Right lobe of liver (tissue), 6 donors: Measurements from ENCODE around the gene CHAD. TPM values are rescaled to one million over a fixed set of nuclear protein-coding genes. Genes with fewer than 3 reads are reported as not detected.

Experiments
- ATAC-seq, 4 donors: fragments of 200-7000 bp; cut with Tn5 transposase; one replicate each; pipeline ENCODE4 v1.9.1; 2020; ENCODE audit warnings: mild to moderate bottlenecking in 4 of 4, moderate library complexity in 4 of 4
- DNase-seq, 3 donors: peaks; one replicate each; pipeline ENCODE4 v3.0.0-alpha.2; 2020
- H3K27ac ChIP-seq, 3 donors: fragments of 200-600 bp; one replicate each; pipeline ENCODE4 v1.8.0; 2022
- H3K27me3 ChIP-seq, 2 donors: fragments of 200-600 bp; one replicate each; pipeline ENCODE4 v1.8.0; 2022
- H3K36me3 ChIP-seq, 4 donors: fragments of 200-600 bp; sonication (generic) in 1 of 4; one replicate each; pipeline versions ENCODE4 v1.5.1 to v1.8.0; 2017 to 2022; ENCODE audit warnings: control low read depth in 1 of 4
- H3K4me1 ChIP-seq, 4 donors: fragments of 200-600 bp; sonication (generic) in 1 of 4; one replicate each; pipeline versions ENCODE4 v1.5.1 to v1.8.0; 2017 to 2022; ENCODE audit warnings: control low read depth in 1 of 4
- H3K4me3 ChIP-seq, 3 donors: fragments of 200-600 bp; one replicate each; pipeline ENCODE4 v1.8.0; 2022
- H3K9me3 ChIP-seq, 4 donors: fragments of 200-600 bp; sonication (generic) in 1 of 4; one replicate each; pipeline versions ENCODE4 v1.5.1 to v1.8.0; 2017 to 2022; ENCODE audit warnings: control low read depth in 1 of 4
- POLR2A ChIP-seq: fragments of 450-650 bp; IDR thresholded peaks from one replicate; pipeline ENCODE4 v1.6.1; 2017; ENCODE audit warnings: antibody characterized with exemption, mild to moderate bottlenecking
- WGBS: methylation state at CpG from one replicate; pipeline ENCODE4 v1.1.6; 2018; ENCODE audit warnings: low coverage, low lambda C conversion rate; ENCODE audit not compliant: insufficient coverage; ENCODE audit errors: missing lambda C conversion rate; 5-methylcytosine and 5-hydroxymethylcytosine counted together
- intact Hi-C, 2 donors: fragments of 100-400 bp; cut with DNase I; formaldehyde crosslinking; loops; one replicate each; pipeline versions ENCODE4 v1.11.2 to v1.14.1; 2022
- total RNA-seq, 6 experiments: library from RNA; depleted of rRNA in 2 of 6; stranded (reverse); fragments of >200 nt in 2 of 6; fragmentation: NEBNext Ultra II Directional in 3 of 6; extraction: Animal tissue kit (Norgen Biotek cat#: 25700) in 3 of 6; gene quantifications; one replicate each; pipeline versions ENCODE4 v1.1.0 to v1.2.4, GENCODE V29; 2016 to 2023
- TF ChIP-seq, protein P1 (sequence below), 4 donors: fragments of 200-600 bp in 3 of 4; fragments of 450-650 bp in 1 of 4; IDR thresholded peaks; one replicate each; pipeline versions ENCODE4 v1.5.1 to v1.8.0; 2016 to 2022; ENCODE audit warnings: antibody characterized with exemption in 4 of 4, mild to moderate bottlenecking in 2 of 4
- donor health status: DM: no; HTN: yes; CAD: no.
- donor health status: DM: no; HTN: no; CAD: no.
- donor health status: DM: no; HTN: no; CAD: no.
- donor health status: DM: no; HTN: yes; CAD: no.
- donor health status: DM: no; HTN: yes; CAD: no.

CHAD gene
- total RNA-seq, 6 experiments from 2014 or later, result 1.0 to 11.3 (median 3.8) TPM

- TF ChIP-seq POLR2A, result no peak
- TF ChIP-seq, protein P1, sequence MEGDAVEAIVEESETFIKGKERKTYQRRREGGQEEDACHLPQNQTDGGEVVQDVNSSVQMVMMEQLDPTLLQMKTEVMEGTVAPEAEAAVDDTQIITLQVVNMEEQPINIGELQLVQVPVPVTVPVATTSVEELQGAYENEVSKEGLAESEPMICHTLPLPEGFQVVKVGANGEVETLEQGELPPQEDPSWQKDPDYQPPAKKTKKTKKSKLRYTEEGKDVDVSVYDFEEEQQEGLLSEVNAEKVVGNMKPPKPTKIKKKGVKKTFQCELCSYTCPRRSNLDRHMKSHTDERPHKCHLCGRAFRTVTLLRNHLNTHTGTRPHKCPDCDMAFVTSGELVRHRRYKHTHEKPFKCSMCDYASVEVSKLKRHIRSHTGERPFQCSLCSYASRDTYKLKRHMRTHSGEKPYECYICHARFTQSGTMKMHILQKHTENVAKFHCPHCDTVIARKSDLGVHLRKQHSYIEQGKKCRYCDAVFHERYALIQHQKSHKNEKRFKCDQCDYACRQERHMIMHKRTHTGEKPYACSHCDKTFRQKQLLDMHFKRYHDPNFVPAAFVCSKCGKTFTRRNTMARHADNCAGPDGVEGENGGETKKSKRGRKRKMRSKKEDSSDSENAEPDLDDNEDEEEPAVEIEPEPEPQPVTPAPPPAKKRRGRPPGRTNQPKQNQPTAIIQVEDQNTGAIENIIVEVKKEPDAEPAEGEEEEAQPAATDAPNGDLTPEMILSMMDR (IDR thresholded peaks at IDR 0.05), result no peak
- H3K36me3 ChIP-seq, result peaks cover 0 to 21% (median 8%) of the 10 kb centered on the region in 4 donors
- DNase-seq (no peak), ATAC-seq (no peak)
- no peaks in the 10 kb centered on the region for H3K9me3 ChIP-seq
- H3K27me3 ChIP-seq, result no peaks in the 10 kb centered on the region
- WGBS, result 33% methylated on average over 4 of the region's 4 CpGs
- intact Hi-C loops, result loop anchor here in 1 of 2 donors (10.0 kb wide), 1 partner anchor 127 kb away; no protein-coding TSS in a partner anchor
- H3K4me1 ChIP-seq, result peaks cover 0 to 36% (median 11%) of the 10 kb centered on the region in 4 donors
- H3K27ac ChIP-seq, result peak overlapping the region in 1 of 3 donors; percentile 6
- H3K4me3 ChIP-seq, result no peak overlapping the region
These were observed 13.0 kb upstream of the CHAD start for GRCh38 chr17:50481648-50482047.

- Histone ChIP-seq H3K9me3 (no peaks in the 10 kb centered on the region), H3K36me3 (peaks cover 0 to 21% (median 8%) of the 10 kb centered on the region in 4 donors), H3K4me1 (peaks cover 0 to 37% (median 12%) of the 10 kb centered on the region in 4 donors), H3K27ac (peak overlapping the region in 1 of 3 donors; percentile 6), H3K4me3 (no peak overlapping the region), H3K27me3 (no peaks in the 10 kb centered on the region)
- no peak for TF ChIP-seq POLR2A
- DNase-seq, result no peak
- WGBS, result 68% methylated on average over 2 of the region's 2 CpGs
- ATAC-seq, result no peak
- intact Hi-C loops, result loop anchor here in 1 of 2 donors (10.0 kb wide), 1 partner anchor 126 kb away; no protein-coding TSS in a partner anchor
These were observed 12.3 kb upstream of the CHAD start for GRCh38 chr17:50480854-50481490.

DNA sequence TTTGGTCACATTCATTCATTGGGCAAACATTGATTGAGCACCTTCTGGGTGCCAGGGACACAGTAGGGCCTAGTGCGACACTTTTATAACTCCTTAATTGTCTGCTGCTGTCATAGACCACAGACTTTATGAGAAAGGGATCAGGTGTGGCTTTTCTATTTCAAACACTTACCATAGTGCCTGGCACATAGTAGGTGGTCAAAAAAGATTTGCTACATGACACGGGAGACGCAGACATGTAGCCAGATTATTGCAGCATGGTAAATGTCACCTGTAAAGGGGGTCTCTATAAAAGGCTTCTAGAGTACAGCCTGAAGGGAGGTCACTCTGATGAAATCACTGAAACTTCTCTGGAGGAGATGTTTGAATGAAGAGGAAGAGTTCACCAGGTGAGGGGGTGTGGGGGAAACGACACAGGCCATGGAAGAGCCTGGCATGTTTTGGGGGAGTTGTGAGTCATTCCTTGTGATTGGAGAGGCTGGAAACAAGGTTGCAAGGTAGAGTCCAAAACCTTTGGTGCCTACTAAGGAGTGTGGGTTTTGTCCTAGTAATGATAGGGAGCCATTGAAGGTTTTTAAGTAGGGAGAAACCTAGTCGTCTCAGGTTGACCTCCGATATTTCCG lies 11.6 kb upstream of the CHAD start:
- H3K27ac ChIP-seq, result peak overlapping the region in 1 of 3 donors; percentile 6
- TF ChIP-seq, protein P1 (IDR thresholded peaks at IDR 0.05), result no peak
- TF ChIP-seq POLR2A, result no peak
- no peak for ATAC-seq
- peaks cover 0 to 41% (median 13%) of the 10 kb centered on the region in 4 donors for H3K4me1 ChIP-seq
- H3K36me3 ChIP-seq, result peaks cover 0 to 19% (median 5%) of the 10 kb centered on the region in 4 donors
- no peaks in the 10 kb centered on the region for H3K27me3 ChIP-seq
- WGBS, result 62% methylated on average over 7 of the region's 7 CpGs
- H3K9me3 ChIP-seq, result no peaks in the 10 kb centered on the region
- intact Hi-C loops, result loop anchor here in 1 of 2 donors (10.0 kb wide), 1 partner anchor 125 kb away; no protein-coding TSS in a partner anchor
- H3K4me3 ChIP-seq, result no peak overlapping the region
- no peak for DNase-seq

GRCh38 chr17:50479522-50480141 lies 11.0 kb upstream of the CHAD start:
- H3K27me3 ChIP-seq, result no peaks in the 10 kb centered on the region
- WGBS, result 8% methylated on average over 6 of the region's 19 CpGs
- TF ChIP-seq, protein P1 (IDR thresholded peaks at IDR 0.05), result peak; percentile 36 to 46 (median 46)
- TF ChIP-seq POLR2A, result no peak
- peak; percentile 80 to 87 (median 83) for DNase-seq
- peak overlapping the region; percentile 65 to 69 (median 66) for H3K4me3 ChIP-seq
- H3K36me3 ChIP-seq, result peaks cover 0 to 13% (median 2%) of the 10 kb centered on the region in 4 donors
- peak overlapping the region; percentile 83 to 89 (median 87) for H3K27ac ChIP-seq
- intact Hi-C loops, result loop anchor here in 1 of 2 donors (5.0 to 10.0 kb wide), 2 partner anchors 52 to 125 kb away; partner anchors contain the start of gene ACSF2
- ATAC-seq, result peak; percentile 45 to 64 (median 52)
- H3K9me3 ChIP-seq, result no peaks in the 10 kb centered on the region
- peaks cover 0 to 48% (median 16%) of the 10 kb centered on the region in 4 donors for H3K4me1 ChIP-seq
